Trophoblast cell (in vitro differentiated cells and primary cell): ENCODE data around the gene ROBO4.

Experiments used
- DNase-seq, 2 donors: peaks; one replicate each; pipeline ENCODE4 v3.0.0-alpha.2; 2016
- H2AFZ ChIP-seq: 2 replicates; pipeline ENCODE4 v1.6.1; 2013; ENCODE audit warnings: low read length, moderate library complexity, mild to moderate bottlenecking; ENCODE audit not compliant: insufficient read depth, poor library complexity
- H2AK5ac ChIP-seq: 2 replicates; pipeline ENCODE4 v1.6.1; 2013; ENCODE audit warnings: mild to moderate bottlenecking, low read length
- H2BK120ac ChIP-seq: 2 replicates; pipeline ENCODE4 v1.6.1; 2013; ENCODE audit warnings: low read length, mild to moderate bottlenecking, moderate library complexity; ENCODE audit not compliant: insufficient read depth, poor library complexity
- H2BK12ac ChIP-seq: 2 replicates; pipeline ENCODE4 v1.6.1; 2013; ENCODE audit warnings: mild to moderate bottlenecking, low read length, moderate library complexity
- H2BK5ac ChIP-seq: 2 replicates; pipeline ENCODE4 v1.6.1; 2013; ENCODE audit warnings: low read length, low read depth, moderate library complexity, mild to moderate bottlenecking; ENCODE audit not compliant: poor library complexity
- H3K14ac ChIP-seq: 2 replicates; pipeline ENCODE4 v1.6.1; 2013; ENCODE audit warnings: mild to moderate bottlenecking, low read length
- H3K18ac ChIP-seq: 2 replicates; pipeline ENCODE4 v1.6.1; 2013; ENCODE audit warnings: mild to moderate bottlenecking, low read length
- H3K23ac ChIP-seq: 2 replicates; pipeline ENCODE4 v1.6.1; 2013; ENCODE audit warnings: low read length
- H3K27ac ChIP-seq: 2 replicates; pipeline ENCODE4 v1.5.1; 2013; ENCODE audit warnings: low read depth, mild to moderate bottlenecking, inconsistent platforms, low read length, moderate library complexity
- H3K27me3 ChIP-seq: 2 replicates; pipeline ENCODE4 v1.6.1; 2013; ENCODE audit warnings: inconsistent platforms, mild to moderate bottlenecking, low read length, moderate library complexity; ENCODE audit not compliant: insufficient read depth
- H3K36me3 ChIP-seq, 2 experiments: 1 replicate in 1 of 2; 2 replicates in 1 of 2; pipeline ENCODE4 v1.6.1; 2013; ENCODE audit warnings: low read length in 2 of 2, mild to moderate bottlenecking in 2 of 2, moderate library complexity in 1 of 2; ENCODE audit not compliant: insufficient read depth in 2 of 2, control insufficient read depth in 1 of 2
- H3K4ac ChIP-seq: 2 replicates; pipeline ENCODE4 v1.6.1; 2013; ENCODE audit warnings: low read depth, mild to moderate bottlenecking, low read length, moderate library complexity
- H3K4me1 ChIP-seq, 2 experiments: 1 replicate in 1 of 2; 2 replicates in 1 of 2; pipeline ENCODE4 v1.6.1; 2013; ENCODE audit warnings: low read length in 2 of 2, mild to moderate bottlenecking in 2 of 2, moderate library complexity in 1 of 2; ENCODE audit not compliant: insufficient read depth in 2 of 2, control insufficient read depth in 1 of 2
- H3K4me2 ChIP-seq: 2 replicates; pipeline ENCODE4 v1.6.1; 2013; ENCODE audit warnings: inconsistent platforms, mild to moderate bottlenecking, low read length, moderate library complexity
- H3K4me3 ChIP-seq: 2 replicates; pipeline ENCODE4 v1.5.1; 2013; ENCODE audit warnings: mild to moderate bottlenecking, low read depth, low read length, inconsistent platforms
- H3K79me1 ChIP-seq: one replicate; pipeline ENCODE4 v1.6.1; 2013; ENCODE audit warnings: low read length
- H3K79me2 ChIP-seq: 2 replicates; pipeline ENCODE4 v1.6.1; 2013; ENCODE audit warnings: low read length, mild to moderate bottlenecking; ENCODE audit not compliant: control insufficient read depth, insufficient read depth, poor library complexity
- H3K9ac ChIP-seq: 2 replicates; pipeline ENCODE4 v1.6.1; 2013; ENCODE audit warnings: mild to moderate bottlenecking, low read length
- H3K9me3 ChIP-seq: 2 replicates; pipeline ENCODE4 v1.6.1; 2013; ENCODE audit warnings: low read depth, mild to moderate bottlenecking, control low read depth, inconsistent platforms, low read length; ENCODE audit not compliant: insufficient read depth
- H4K12ac ChIP-seq: 2 replicates; pipeline ENCODE4 v1.6.1; 2013; ENCODE audit warnings: low read depth, mild to moderate bottlenecking, low read length, moderate library complexity
- H4K8ac ChIP-seq: 2 replicates; pipeline ENCODE4 v1.6.1; 2013; ENCODE audit warnings: low read depth, mild to moderate bottlenecking, low read length, moderate library complexity
- H4K91ac ChIP-seq: one replicate; pipeline ENCODE4 v1.6.1; 2013; ENCODE audit warnings: low read depth, mild to moderate bottlenecking, low read length, moderate library complexity
- whole genome bisulfite sequencing: extraction: QIAGEN DNeasy Blood & Tissue Kit; methylation state at CpG from one replicate; pipeline ENCODE4 v1.1.7; 2013; ENCODE audit warnings: missing lambda C conversion rate; ENCODE audit not compliant: insufficient read length, insufficient coverage; ENCODE audit errors: extremely low coverage; 5-methylcytosine and 5-hydroxymethylcytosine counted together

Gene ROBO4

DNA sequence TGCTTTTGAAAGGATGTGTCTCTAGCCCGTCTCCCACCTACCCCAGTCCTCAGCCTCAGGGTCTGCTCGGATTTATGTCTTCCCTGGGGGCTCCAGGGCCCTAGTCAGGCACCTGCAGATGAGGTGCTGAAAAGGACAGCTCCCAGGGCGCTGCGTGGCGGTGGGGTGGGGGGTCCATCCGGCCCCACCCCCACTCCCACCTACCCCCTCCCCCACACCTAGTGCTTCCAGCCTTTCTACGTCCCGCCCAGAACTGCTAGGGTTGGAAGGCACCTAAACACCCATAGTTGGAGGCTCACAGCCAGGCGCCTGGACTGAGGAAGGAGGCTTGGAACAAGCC, 33.9 kb downstream of the ROBO4 start:
- Histone ChIP-seq H3K4me3 (no peak overlapping the region), H2AK5ac (no peak overlapping the region), H3K9me3 (peaks cover 10% of the 10 kb centered on the region), H2BK120ac (no peak overlapping the region), H3K18ac (no peak overlapping the region), H3K9ac (no peak overlapping the region), H3K4ac (no peak overlapping the region), H3K4me2 (no peak overlapping the region), H3K23ac (no peak overlapping the region), H3K27me3 (peaks cover 69% of the 10 kb centered on the region), H3K36me3 (no peaks in the 10 kb centered on the region), H4K91ac (no peak overlapping the region), H4K12ac (no peak overlapping the region), H3K79me1 (no peaks in the 10 kb centered on the region), H4K8ac (no peak overlapping the region), H2BK12ac (no peak overlapping the region), H3K27ac (no peak overlapping the region), H3K14ac (no peak overlapping the region), H3K4me1 (peaks cover 0 to under 1% of the 10 kb centered on the region in 2 experiments), H3K79me2 (no peaks in the 10 kb centered on the region), H2BK5ac (no peak overlapping the region), H2AFZ (no peak overlapping the region)
- no CpG with 5 or more reads among the region's 9 CpGs for WGBS
- DNase-seq = no peak

DNA sequence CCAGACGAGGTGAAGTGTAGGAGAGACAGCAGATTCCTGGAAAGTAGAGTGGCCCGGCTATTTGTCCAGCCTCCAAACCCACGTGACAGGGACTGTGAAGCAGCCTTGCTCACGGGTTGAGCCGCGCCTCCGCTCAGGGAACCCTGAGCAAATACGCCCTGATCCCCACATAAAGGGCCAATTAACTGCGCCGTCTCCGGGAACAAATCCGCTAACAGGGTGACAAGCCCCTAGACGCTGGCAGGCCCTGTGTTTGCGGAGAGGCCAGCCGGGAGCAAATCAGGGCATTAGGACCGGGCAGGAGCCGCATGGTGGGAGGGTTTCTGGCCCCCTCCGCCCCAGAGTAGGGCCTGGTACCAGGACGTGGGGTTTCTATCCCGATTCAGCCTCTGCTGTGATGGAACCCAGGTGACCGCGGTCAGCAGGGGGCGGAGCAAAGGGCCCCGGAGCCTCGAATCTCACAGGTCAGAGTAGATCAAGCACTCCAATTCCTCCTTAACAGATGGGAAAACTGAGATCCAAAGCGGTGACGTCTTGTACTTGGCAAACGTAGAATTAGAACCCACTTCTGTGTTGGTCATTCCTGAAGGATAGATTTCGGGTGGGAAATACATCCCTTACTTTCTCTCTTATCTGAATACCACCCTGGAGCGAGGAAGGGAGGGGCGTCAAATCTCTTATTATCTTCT, 34.4 kb downstream of the ROBO4 start:
- H3K9me3 ChIP-seq = peaks cover 10% of the 10 kb centered on the region
- H2AK5ac ChIP-seq = no peak overlapping the region
- no peak overlapping the region for H3K9ac ChIP-seq
- peaks cover 64% of the 10 kb centered on the region for H3K27me3 ChIP-seq
- no peak overlapping the region for H2BK5ac ChIP-seq
- no CpG with 5 or more reads among the region's 31 CpGs for WGBS
- no peak overlapping the region for H3K4ac ChIP-seq
- no peaks in the 10 kb centered on the region for H3K36me3 ChIP-seq
- no peak overlapping the region for H3K23ac ChIP-seq
- no peaks in the 10 kb centered on the region for H3K4me1 ChIP-seq
- no peak overlapping the region for H4K12ac ChIP-seq
- no peak overlapping the region for H3K14ac ChIP-seq
- H2AFZ ChIP-seq = no peak overlapping the region
- H2BK12ac ChIP-seq = no peak overlapping the region
- H3K18ac ChIP-seq = no peak overlapping the region
- H2BK120ac ChIP-seq = no peak overlapping the region
- H3K79me2 ChIP-seq = no peaks in the 10 kb centered on the region
- H3K27ac ChIP-seq = no peak overlapping the region
- H4K91ac ChIP-seq = no peak overlapping the region
- peak overlapping the region; percentile 17 for H3K4me2 ChIP-seq
- no peaks in the 10 kb centered on the region for H3K79me1 ChIP-seq
- DNase-seq = peak; percentile 24 to 51
- no peak overlapping the region for H3K4me3 ChIP-seq
- H4K8ac ChIP-seq = no peak overlapping the region

DNA sequence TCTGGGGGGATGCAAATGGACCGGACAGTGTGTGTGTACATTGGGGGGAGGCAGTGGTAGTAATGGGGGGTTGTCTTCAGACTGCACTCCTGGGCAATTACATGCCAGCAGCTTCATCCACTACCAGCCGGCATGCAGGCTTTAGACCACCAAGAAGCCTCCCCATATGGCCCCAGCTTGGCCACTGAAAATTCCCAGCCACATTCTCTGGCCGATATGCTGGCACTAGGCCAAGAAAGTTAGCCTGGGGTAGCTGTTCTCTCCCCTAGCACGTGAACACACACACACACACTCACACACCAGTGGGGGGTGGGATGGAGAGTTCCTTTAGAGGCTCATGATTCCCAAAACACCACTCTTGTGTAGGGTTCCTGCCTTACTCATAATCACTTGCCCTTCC, 36.0 kb downstream of the ROBO4 start:
- no peak overlapping the region for H4K8ac ChIP-seq
- peaks cover 10% of the 10 kb centered on the region for H3K9me3 ChIP-seq
- H3K9ac ChIP-seq = no peak overlapping the region
- no peaks in the 10 kb centered on the region for H3K79me2 ChIP-seq
- H2BK5ac ChIP-seq = no peak overlapping the region
- no peak overlapping the region for H3K4me2 ChIP-seq
- H3K14ac ChIP-seq = no peak overlapping the region
- no peak overlapping the region for H2AFZ ChIP-seq
- H3K36me3 ChIP-seq = no peaks in the 10 kb centered on the region
- peaks cover 53% of the 10 kb centered on the region for H3K27me3 ChIP-seq
- H2BK120ac ChIP-seq = no peak overlapping the region
- no peaks in the 10 kb centered on the region for H3K79me1 ChIP-seq
- DNase-seq = no peak
- H3K4me1 ChIP-seq = no peaks in the 10 kb centered on the region
- H4K91ac ChIP-seq = no peak overlapping the region
- H3K4ac ChIP-seq = no peak overlapping the region
- H3K18ac ChIP-seq = no peak overlapping the region
- WGBS = no CpG with 5 or more reads among the region's 4 CpGs
- H4K12ac ChIP-seq = no peak overlapping the region
- no peak overlapping the region for H3K27ac ChIP-seq
- H3K4me3 ChIP-seq = no peak overlapping the region
- no peak overlapping the region for H2AK5ac ChIP-seq
- no peak overlapping the region for H2BK12ac ChIP-seq
- no peak overlapping the region for H3K23ac ChIP-seq

DNA sequence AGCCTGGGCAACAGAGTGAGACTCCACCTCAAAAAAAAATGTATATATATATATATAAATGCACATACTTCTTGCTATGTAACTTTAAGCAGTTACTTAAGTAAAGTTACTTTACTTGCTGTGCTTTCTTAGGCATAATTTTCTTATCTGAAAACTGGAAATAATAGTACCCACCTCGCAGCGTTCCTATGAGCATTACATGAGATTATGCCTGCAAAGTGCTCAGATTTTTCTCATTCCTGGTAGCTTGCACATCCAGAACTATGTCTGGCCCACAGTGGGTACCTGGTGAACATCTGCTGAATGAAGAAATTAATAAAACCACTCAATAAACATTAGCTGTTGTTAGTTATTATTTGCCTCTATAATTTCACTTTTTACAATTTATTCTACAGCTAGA, 38.5 kb downstream of the ROBO4 start:
- Histone ChIP-seq H3K4me3 (no peak overlapping the region), H4K12ac (no peak overlapping the region), H2BK12ac (no peak overlapping the region), H3K9ac (no peak overlapping the region), H4K91ac (no peak overlapping the region), H3K27me3 (peaks cover 30% of the 10 kb centered on the region), H3K4me2 (no peak overlapping the region), H2AFZ (no peak overlapping the region), H4K8ac (no peak overlapping the region), H3K18ac (no peak overlapping the region), H3K9me3 (peaks cover 5% of the 10 kb centered on the region), H2AK5ac (no peak overlapping the region), H3K79me2 (no peaks in the 10 kb centered on the region), H3K4ac (no peak overlapping the region), H3K79me1 (no peaks in the 10 kb centered on the region), H3K27ac (no peak overlapping the region), H3K36me3 (no peaks in the 10 kb centered on the region), H3K14ac (no peak overlapping the region), H3K23ac (no peak overlapping the region), H2BK5ac (no peak overlapping the region), H2BK120ac (no peak overlapping the region), H3K4me1 (no peaks in the 10 kb centered on the region)
- DNase-seq = peak; percentile 59 to 90
- WGBS = no CpG with 5 or more reads among the region's 2 CpGs
